Esophagus squamous epithelium (tissue), 4 donors: Measurements from ENCODE around the gene EPB41L5.

Experiments used
- CTCF ChIP-seq, 6 experiments: fragments of 450-650 bp in 4 of 6; fragments of 200-600 bp in 2 of 6; sonication (generic) in 2 of 6; IDR thresholded peaks; one replicate each; pipeline ENCODE4 v1.5.1; 2016 to 2019; ENCODE audit warnings: antibody characterized with exemption in 6 of 6, mild to moderate bottlenecking in 4 of 6, moderate library complexity in 4 of 6
- POLR2A ChIP-seq, 4 donors: fragments of 450-650 bp; IDR thresholded peaks; one replicate each; pipeline ENCODE4 v1.6.1; 2017; ENCODE audit warnings: antibody characterized with exemption in 4 of 4, mild to moderate bottlenecking in 4 of 4, moderate library complexity in 3 of 4

GRCh38 chr2:120034027-120034426 is 21.1 kb downstream of the EPB41L5 start:
- TF ChIP-seq CTCF (IDR thresholded peaks at IDR 0.05) (no peak), POLR2A (IDR thresholded peaks at IDR 0.05) (no peak)
